HG03064 (cell line): ENCODE results near the gene NPRL2.

Experiments
- ATAC-seq: cut with Tn5 transposase; IDR thresholded peaks from one replicate; pipeline ENCODE4 v1.9.1; 2021; ENCODE audit warnings: low read depth; ENCODE audit not compliant: unreplicated experiment

NPRL2 gene

GRCh38 chr3:50374363-50375257, 24.0 kb upstream of the NPRL2 start:
- ATAC-seq = no peak

GRCh38 chr3:50373146-50374051, 22.8 kb upstream of the NPRL2 start:
- ATAC-seq = no peak

DNA sequence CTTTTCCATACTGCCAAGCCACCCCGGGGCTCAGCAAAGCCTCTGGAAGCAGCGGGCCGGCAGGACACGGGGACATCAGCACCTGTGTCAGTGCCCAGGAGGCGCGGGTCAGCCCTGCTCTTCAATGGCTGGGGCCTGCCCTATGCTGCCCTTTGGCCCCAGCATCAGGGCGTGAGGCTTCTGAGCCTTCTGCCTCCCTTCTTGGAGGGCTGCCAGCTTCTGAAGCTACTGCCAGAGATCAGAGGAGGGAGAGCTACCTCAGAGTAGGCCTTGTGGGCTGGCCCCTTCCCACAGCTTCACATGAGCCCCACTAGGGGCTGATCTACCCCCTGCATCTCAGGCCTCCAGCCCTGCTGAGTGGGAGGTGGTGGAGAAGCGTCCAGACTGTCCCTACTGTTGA, 21.8 kb upstream of the NPRL2 start:
- ATAC-seq = no peak

DNA sequence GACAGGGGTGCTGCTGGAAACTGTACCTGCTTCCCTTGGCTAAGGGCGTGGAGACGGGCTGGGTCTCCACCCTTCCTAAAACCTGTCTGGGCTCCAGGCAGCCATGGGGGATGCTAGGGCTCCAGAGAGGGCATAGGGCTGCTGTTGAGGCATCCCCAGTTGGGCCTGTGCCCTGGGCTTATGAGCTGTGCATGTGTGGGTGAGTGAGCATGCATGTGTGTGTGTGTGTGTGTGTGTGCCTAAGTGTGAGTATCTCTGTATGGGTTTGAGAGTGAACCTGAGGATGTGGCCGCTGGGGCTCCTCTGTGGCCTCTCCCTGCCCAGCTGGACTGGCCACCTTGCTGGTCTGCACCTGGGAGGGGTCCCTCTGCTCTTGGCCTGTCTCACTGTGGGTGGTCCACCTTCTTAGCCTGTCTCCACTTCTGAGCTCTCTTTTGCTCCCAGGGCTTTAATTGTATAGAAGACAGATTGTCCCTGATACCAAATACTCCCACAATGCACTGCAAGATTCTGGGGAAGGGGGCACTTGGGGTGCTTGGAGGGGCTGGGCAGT, 20.6 kb upstream of the NPRL2 start:
- no peak for ATAC-seq

DNA sequence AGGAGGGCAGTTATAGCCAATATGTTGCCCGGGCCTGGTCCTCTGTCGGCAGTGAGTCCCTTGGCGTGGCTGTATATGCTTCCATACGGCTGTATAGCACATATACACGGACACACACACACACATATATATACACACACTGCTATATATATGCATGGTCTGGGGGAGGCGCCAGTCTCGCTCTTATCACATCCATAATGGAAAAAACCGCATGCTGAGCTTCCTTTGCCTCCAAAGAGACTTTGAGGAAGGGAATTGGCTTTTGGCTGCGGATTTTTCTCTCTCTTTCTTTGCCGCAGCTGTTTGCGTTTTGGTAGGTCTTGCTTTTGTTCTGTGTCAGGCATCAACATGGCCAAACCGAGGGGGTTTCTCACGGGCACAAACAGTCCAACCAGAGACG, 20.0 kb upstream of the NPRL2 start:
- ATAC-seq = no peak

DNA sequence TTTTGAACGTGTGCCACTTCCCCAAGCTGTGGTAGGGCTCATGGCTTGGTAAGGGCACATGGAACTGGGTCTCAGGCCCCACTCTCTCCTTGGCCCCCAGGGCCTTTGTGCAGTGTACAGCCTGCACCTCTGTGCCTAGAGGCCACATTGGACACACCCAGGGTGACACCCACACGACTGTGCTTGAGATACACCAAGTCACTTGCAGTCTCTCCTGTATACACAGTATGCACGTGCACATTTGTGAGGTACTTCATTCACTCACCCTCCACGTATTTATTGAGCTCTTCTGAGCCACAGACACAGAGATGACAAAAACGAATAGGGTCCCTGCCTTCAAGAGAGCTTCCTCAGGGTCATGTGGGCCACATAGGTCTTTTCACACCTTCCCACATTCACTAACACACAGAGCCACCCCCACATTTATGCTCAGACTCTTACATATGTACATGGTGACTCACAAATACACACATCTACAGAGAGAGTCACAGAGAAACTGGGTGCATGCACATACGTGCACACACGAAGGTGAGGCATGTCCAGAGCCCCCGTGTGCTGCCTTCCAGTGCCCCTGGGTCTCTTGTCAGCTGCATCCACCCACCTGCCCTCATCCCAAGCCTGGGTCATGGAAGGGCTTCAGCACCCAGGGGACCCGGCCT, 18.6 kb upstream of the NPRL2 start:
- ATAC-seq = no peak

DNA sequence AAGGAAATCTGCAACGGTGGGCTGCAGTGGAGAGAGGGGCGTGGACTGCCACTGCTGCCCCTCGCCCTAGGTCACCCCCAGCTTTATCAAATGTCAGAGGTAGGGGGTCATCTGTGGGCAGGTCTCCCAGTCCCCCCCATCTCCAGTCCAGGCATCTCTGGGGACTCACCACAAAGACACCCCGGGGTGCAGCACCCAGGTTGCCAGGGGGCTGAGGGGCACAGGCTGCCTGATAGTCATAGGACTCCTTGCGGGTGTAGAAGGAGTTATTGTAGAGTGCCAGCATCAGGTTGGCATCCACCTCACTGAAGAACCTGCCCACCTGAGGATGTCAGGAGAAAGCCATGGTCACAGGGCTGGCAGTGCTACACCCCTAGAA, 15.3 kb upstream of the NPRL2 start:
- no peak for ATAC-seq

GRCh38 chr3:50365080-50365841, 14.7 kb upstream of the NPRL2 start:
- peak; percentile 71 for ATAC-seq

DNA sequence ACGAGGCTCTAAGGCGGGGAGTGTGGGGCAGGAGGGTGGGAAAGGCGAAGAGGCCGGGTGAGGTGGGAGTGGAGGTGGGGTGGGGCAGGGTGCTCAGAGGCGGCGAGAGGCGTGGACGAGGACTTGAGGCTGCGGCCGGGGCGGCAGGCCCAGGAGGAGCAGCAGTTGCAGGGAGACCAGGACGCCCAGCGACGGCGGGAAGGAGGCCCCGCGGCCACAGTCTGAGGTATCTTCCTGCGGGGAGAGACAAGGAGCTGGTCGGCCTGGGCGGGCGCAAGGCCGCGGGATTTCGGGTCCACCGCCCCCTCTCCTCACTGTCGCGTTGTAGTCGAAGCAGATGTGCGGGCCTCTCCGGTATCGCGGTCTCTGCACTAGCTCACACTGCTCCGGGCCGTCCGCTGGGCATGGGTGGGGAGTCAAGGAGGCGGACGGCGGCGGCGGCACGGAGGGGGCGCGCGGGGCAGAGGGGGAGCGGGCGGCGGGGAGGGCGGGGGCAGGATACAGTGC, 14.1 kb upstream of the NPRL2 start:
- ATAC-seq = no peak

- ATAC-seq = no peak
Observed at GRCh38 chr3:50359760-50360110, 9.2 kb upstream of the NPRL2 start.

GRCh38 chr3:50358911-50359759, 8.6 kb upstream of the NPRL2 start, which contains the start of gene TMEM115:
Gene TMEM115 (minus strand): TSS chr3:50359521. CDS start chr3:50359063, 458 bp downstream.
- ATAC-seq = peak; percentile 98

DNA sequence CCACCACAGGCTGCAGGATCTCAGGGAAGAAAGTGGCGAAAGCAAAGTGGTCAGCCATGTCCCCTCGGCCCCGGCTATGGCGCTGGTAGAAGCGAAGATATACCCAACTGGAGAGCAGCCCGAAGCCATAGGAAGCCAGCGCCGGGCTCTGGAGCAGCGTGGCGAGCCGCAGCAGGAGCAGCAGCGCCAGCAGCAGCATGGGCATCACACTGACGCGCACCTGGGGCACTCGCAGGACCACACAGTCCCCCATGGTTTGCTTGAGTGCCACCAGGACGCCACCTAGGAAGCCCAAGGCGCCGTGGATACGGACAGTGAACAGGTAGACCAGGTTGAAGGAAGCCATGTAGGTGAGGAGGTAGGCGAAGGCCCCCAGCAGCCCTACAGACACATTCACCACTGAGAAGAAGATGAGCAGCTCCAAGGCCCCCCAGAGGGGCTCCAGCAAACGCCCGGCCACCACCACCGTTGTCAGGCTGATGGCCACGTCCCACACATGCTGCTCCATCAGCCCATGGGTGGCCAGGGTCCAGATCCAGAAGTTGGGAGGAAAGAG, 7.9 kb upstream of the NPRL2 start:
- ATAC-seq = no peak

GRCh38 chr3:50357481-50357880, 6.9 kb upstream of the NPRL2 start:
- no peak for ATAC-seq

- ATAC-seq = no peak
Observed at GRCh38 chr3:50356553-50356952, 6.0 kb upstream of the NPRL2 start.

DNA sequence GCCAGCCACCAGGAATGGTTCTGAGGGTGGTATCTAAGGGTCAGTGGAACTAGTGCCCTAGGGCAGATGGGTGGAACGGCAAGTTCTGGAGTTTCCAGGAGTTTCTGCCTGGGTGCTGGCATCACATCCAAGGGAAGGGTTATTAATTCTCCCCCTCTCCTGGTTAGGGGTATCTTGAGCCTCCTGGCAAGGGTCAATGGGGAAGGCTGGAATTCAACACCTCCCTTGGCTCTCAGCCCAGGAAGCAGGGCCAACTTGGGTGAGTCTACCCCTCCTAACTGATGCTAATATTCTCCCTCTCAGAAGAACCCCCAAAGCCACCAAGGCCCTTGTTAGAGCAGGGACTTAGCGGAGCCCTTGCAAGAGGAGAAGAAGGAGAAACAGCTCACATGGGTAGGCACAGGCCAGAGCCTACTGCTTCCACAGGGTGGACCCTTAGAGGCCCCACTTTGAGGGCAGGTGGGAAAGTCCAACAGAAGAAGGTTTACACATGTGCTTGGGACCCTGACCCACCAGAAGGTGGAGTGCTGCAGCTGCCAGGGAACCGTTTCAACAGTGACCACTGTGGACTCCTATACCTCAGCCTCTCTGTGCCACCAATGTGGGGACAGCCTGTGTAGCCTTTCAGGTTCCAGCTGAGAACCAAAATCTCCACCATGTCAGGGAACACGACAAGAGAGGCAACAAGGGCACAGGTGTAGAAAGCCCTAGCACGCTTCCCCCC, 5.4 kb upstream of the NPRL2 start:
- ATAC-seq = no peak

DNA sequence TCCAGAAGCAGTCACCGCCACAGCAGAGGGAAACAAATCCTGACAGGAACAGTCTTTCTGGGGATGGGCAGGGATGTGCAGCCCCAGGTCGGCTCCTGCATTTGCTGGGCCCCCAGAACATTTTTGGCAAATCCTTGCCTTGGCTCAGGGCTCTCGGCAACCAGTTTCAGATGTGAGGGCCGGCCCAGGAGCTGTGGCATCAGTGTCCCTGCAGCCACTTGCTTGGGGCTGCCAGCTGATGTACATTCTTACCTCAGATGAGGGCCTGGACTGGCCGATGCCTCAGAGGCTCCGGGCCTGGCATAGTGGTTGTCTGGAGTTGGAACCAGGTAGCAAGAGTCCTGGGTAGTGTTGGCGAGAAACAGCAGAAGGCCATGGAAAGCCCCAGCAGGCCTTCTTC, 4.3 kb upstream of the NPRL2 start:
- no peak for ATAC-seq

- ATAC-seq = no peak
Observed at GRCh38 chr3:50354186-50354764, 3.7 kb upstream of the NPRL2 start.
